ENCODE data around the gene AHNAK. TPM values are rescaled to one million over a fixed set of nuclear protein-coding genes. Genes with fewer than 3 reads are reported as not detected.

AHNAK gene
- total RNA-seq, 4 donors from 2014 or later, result 1,199 to 1,973 (median 1,368) TPM

DNA sequence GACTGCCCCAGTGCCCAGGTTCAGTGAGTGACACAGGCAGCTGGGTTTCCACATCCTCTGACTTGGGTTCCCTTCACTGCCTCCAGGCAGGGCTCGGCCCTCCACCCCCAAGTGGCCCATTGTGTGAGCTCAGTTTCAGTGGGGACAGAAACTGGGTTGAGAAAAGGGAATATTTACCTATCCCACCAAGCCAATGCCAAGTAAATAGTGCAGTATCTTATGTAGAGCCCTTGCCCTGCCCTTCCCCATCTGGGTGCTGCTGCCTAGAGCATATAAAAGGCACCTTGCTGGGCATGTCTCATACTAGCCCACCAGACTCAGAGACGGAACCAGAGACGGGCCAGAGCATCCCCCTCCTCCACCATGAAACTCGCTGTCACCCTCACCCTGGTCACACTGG, 127.9 kb downstream of the AHNAK start, which contains the start of gene SCGB1A1:
SCGB1A1 (plus strand) TSS at position 301 of the 400 bp plus-strand sequence; CDS start at position 364, 63 bp downstream.
- TF ChIP-seq, protein P1, sequence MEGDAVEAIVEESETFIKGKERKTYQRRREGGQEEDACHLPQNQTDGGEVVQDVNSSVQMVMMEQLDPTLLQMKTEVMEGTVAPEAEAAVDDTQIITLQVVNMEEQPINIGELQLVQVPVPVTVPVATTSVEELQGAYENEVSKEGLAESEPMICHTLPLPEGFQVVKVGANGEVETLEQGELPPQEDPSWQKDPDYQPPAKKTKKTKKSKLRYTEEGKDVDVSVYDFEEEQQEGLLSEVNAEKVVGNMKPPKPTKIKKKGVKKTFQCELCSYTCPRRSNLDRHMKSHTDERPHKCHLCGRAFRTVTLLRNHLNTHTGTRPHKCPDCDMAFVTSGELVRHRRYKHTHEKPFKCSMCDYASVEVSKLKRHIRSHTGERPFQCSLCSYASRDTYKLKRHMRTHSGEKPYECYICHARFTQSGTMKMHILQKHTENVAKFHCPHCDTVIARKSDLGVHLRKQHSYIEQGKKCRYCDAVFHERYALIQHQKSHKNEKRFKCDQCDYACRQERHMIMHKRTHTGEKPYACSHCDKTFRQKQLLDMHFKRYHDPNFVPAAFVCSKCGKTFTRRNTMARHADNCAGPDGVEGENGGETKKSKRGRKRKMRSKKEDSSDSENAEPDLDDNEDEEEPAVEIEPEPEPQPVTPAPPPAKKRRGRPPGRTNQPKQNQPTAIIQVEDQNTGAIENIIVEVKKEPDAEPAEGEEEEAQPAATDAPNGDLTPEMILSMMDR (IDR thresholded peaks at IDR 0.05; ENCODE audit: low read depth), result no peak

DNA sequence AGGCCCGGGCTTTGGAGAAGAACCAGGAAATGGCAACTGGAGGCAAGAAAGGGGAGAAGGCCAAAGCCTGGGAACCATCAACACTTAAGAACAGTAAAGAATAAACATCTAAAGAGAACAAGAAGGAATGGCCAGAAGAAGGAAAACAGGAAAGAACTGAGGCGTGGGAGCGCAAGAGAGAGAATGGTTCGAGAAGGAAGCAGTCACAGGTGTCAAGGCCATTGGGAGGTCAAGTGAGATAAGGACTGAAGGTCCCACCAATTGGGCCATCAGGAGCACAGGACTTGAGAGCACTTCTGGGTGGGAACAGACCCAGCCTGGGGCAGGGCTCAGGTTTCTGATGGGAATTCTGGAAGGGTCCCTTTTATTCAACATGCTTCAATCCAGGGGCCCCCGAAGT, 128.5 kb downstream of the AHNAK start:
- TF ChIP-seq, protein P1 (IDR thresholded peaks at IDR 0.05; ENCODE audit: low read depth), result no peak

DNA sequence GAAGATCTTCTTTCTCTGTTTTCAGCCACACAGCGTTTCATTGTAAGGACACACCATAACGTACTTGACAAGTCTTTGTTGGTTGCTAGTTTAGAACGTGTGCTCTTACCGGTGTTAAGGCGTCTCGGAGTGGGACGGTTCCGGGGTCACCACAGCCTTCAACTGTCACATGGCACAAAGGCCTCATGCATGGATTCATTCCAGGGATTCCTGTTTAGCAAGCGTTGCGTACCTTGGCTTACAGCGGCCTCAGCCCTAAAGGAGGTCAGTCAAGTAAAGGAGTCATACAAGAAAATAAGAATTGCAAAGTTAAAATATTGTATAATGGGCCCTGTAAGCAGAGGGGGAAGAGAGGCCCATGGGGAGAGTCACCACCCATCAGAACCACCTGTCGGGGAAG, 130.0 kb downstream of the AHNAK start:
- TF ChIP-seq, protein P1 (IDR thresholded peaks at IDR 0.05; ENCODE audit: low read depth), result no peak

DNA sequence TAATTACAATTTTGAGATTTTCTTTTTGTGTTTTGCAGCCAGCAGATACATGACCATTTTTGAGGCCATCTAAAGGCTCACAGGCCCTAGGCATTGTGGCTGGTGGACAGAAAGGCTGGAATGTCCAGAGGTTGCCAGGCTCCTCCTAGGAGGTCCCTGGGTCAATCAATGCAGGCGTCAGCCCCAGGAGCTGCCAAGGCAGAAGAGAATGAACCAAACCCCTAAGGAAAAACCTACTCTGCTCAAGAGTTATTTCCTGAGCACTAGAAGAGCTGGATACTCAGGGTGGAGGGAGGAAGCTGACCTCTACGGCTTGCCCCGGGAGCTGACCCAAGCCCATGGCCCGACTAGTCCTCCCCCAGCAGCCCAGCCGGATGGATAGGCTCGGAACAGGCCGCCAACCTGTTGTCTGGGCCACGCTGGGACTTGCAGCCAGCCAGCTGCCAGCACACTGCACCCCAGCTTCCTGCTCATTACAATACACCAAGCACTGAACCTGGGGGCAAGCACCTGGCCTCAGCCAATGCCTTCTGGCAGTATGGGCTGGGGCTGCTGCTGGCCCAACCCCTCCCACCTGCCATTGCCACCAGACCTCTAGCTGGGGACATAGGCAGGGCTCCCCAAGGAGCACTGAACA, 133.4 kb downstream of the AHNAK start:
- TF ChIP-seq, protein P1 (IDR thresholded peaks at IDR 0.05; ENCODE audit: low read depth), result no peak

DNA sequence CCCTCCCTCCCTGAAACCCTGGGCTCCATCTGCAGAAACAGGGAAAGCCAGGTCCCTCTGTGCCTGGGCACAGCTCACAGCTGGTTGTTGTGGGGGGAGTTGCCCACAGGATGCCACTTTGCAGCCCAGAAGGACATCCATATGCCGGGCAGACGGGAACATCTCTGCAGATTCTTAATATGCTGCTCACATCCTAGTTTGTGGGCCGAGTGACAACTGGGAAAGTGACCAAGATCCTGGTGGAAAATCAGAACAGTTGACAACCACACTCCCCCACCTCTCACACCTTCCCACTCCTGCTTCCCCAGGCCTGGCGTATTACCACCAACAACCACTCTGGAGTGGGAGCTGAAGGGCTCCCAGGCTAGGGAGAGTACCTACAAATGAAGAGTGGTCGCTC, 135.1 kb downstream of the AHNAK start:
- TF ChIP-seq, protein P1 (IDR thresholded peaks at IDR 0.05; ENCODE audit: low read depth), result no peak

DNA sequence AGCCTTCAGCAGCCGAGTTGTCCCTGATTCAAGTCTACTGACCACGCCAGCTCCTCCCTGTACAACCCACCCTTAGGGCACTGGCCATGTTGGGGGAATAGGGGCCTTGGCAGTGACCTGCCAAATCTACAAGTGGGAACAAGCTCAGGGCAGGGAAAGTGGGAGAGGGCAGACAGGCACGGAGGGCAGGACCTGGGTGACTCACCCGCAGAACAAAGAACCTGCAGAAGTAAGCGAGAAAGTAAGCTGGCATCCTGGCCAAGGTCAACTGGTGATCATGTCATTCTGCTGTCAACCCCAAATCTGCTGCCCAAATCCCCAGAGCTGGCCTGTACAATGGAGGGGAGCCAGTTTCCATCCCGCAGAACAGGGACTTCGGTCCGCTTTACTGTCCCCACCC, 135.6 kb downstream of the AHNAK start:
- TF ChIP-seq, protein P1 (IDR thresholded peaks at IDR 0.05; ENCODE audit: low read depth), result no peak

DNA sequence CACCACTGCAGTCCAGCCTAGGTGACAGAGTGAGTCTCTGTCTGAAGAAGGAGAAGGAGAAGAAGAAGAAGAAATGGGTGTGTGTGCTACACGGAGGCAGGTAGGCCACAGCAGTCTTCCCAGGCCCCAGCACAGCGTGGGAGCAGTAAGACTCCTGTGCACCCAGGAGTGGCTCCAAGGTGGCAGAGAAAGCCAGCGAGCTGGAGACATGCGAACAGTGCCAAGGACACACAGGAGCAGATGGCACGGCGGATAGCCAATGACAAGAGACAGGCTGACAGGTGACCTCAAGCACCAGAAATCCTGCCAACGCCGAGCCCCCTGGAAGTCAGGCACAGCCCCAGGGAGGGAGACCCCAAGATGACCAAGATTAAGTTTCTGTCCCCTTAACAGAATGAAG, 136.8 kb downstream of the AHNAK start:
- TF ChIP-seq, protein P1 (IDR thresholded peaks at IDR 0.05; ENCODE audit: low read depth), result no peak

All from subcutaneous adipose tissue (tissue), 4 donors.